Measurements from ENCODE around the gene RYR2.

The RYR2 gene

GRCh38 chr1:237396426-237396825, 354.4 kb downstream of the RYR2 start:
- H3K27ac ChIP-seq: no peak overlapping the region
- no peak for DNase-seq (ENCODE audit: low read depth, low spot score)

GRCh38 chr1:237398751-237399150, 356.8 kb downstream of the RYR2 start:
- no peak overlapping the region for H3K27ac ChIP-seq
- DNase-seq (ENCODE audit: low read depth, low spot score): no peak

- H3K27ac ChIP-seq: no peak overlapping the region
- no peak for DNase-seq (ENCODE audit: low read depth, low spot score)
Measured at GRCh38 chr1:237405912-237406311, 363.9 kb downstream of the RYR2 start.

- peak; percentile 5 for DNase-seq (ENCODE audit: low read depth, low spot score)
- no peak overlapping the region for H3K27ac ChIP-seq
Measured at GRCh38 chr1:237411621-237412020, 369.6 kb downstream of the RYR2 start.

- DNase-seq (ENCODE audit: low read depth, low spot score): no peak
- H3K27ac ChIP-seq: no peak overlapping the region
Measured at GRCh38 chr1:237416924-237417655, 375.1 kb downstream of the RYR2 start.

GRCh38 chr1:237428809-237429208, 386.8 kb downstream of the RYR2 start:
- DNase-seq (ENCODE audit: low read depth, low spot score): no peak
- no peak overlapping the region for H3K27ac ChIP-seq

GRCh38 chr1:237429252-237429651, 387.3 kb downstream of the RYR2 start:
- H3K27ac ChIP-seq: no peak overlapping the region
- no peak for DNase-seq (ENCODE audit: low read depth, low spot score)

GRCh38 chr1:237431448-237431847, 389.5 kb downstream of the RYR2 start:
- no peak overlapping the region for H3K27ac ChIP-seq
- no peak for DNase-seq (ENCODE audit: low read depth, low spot score)

GRCh38 chr1:237440346-237440745, 398.4 kb downstream of the RYR2 start:
- no peak for DNase-seq (ENCODE audit: low read depth, low spot score)

GRCh38 chr1:237444120-237444790, 402.3 kb downstream of the RYR2 start:
- H3K27ac ChIP-seq: no peak overlapping the region
- DNase-seq (ENCODE audit: low read depth, low spot score): no peak

More at GRCh38 chr1:237440346-237440745, 398.4 kb downstream of the RYR2 start:
- no peak overlapping the region for H3K27ac ChIP-seq

- no peak overlapping the region for H3K27ac ChIP-seq
- DNase-seq (ENCODE audit: low read depth, low spot score): no peak
Measured at GRCh38 chr1:237448042-237448441, 406.1 kb downstream of the RYR2 start.

GRCh38 chr1:237457573-237457972, 415.6 kb downstream of the RYR2 start:
- DNase-seq (ENCODE audit: low read depth, low spot score): no peak
- no peak overlapping the region for H3K27ac ChIP-seq

GRCh38 chr1:237467320-237467719, 425.3 kb downstream of the RYR2 start:
- no peak for DNase-seq (ENCODE audit: low read depth, low spot score)
- no peak overlapping the region for H3K27ac ChIP-seq

GRCh38 chr1:237470712-237471338, 428.8 kb downstream of the RYR2 start:
- no peak overlapping the region for H3K27ac ChIP-seq
- no peak for DNase-seq (ENCODE audit: low read depth, low spot score)

GRCh38 chr1:237471377-237471776, 429.4 kb downstream of the RYR2 start:
- no peak for DNase-seq (ENCODE audit: low read depth, low spot score)
- H3K27ac ChIP-seq: no peak overlapping the region

- no peak overlapping the region for H3K27ac ChIP-seq
- DNase-seq (ENCODE audit: low read depth, low spot score): no peak
Measured at GRCh38 chr1:237471956-237472355, 430.0 kb downstream of the RYR2 start.

GRCh38 chr1:237473854-237474253, 431.9 kb downstream of the RYR2 start:
- no peak overlapping the region for H3K27ac ChIP-seq
- DNase-seq (ENCODE audit: low read depth, low spot score): no peak

GRCh38 chr1:237478082-237478481, 436.1 kb downstream of the RYR2 start:
- H3K27ac ChIP-seq: no peak overlapping the region
- no peak for DNase-seq (ENCODE audit: low read depth, low spot score)

GRCh38 chr1:237478842-237479241, 436.9 kb downstream of the RYR2 start:
- DNase-seq (ENCODE audit: low read depth, low spot score): no peak
- no peak overlapping the region for H3K27ac ChIP-seq

GRCh38 chr1:237482777-237483176, 440.8 kb downstream of the RYR2 start:
- no peak overlapping the region for H3K27ac ChIP-seq
- no peak for DNase-seq (ENCODE audit: low read depth, low spot score)

- no peak overlapping the region for H3K27ac ChIP-seq
- no peak for DNase-seq (ENCODE audit: low read depth, low spot score)
Measured at GRCh38 chr1:237492359-237492758, 450.4 kb downstream of the RYR2 start.

Data from epithelial cell of prostate (primary cell).